NCI-H2196 (cell line): ENCODE measurements around the gene ACSS1.

Experiments
- DNase-seq: peaks from one replicate; lab custom pipeline; 2025; ENCODE audit not compliant: unreplicated experiment; lab: John Stamatoyannopoulos, UW

The ACSS1 gene

GRCh38 chr20:24979036-24979960 lies 78.6 kb downstream of the ACSS1 start:
- DNase-seq = no peak

- no peak for DNase-seq
These were observed 79.4 kb downstream of the ACSS1 start for GRCh38 chr20:24978513-24978912.

- no peak for DNase-seq
These were observed 80.1 kb downstream of the ACSS1 start for GRCh38 chr20:24977797-24978196.

DNA sequence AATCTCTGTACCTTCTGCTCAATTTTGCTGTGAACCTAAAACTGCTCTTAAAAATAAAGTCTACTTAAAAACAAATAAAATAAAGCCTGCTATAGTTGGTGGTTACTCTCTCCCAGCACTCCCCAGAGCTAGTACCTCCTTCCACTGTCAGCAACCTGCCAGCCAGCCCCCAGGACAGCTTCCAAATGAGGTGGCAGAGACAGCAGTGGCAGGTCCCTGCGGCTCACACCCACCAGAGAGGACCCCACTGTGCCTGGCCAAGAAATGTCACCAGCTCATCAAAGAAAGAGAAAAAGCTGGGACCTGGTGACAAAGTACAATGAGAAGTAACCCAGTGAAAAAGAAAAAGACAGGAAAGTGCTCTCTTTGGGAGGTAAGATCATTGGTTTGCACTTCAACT lies 80.6 kb downstream of the ACSS1 start:
- DNase-seq = no peak

DNA sequence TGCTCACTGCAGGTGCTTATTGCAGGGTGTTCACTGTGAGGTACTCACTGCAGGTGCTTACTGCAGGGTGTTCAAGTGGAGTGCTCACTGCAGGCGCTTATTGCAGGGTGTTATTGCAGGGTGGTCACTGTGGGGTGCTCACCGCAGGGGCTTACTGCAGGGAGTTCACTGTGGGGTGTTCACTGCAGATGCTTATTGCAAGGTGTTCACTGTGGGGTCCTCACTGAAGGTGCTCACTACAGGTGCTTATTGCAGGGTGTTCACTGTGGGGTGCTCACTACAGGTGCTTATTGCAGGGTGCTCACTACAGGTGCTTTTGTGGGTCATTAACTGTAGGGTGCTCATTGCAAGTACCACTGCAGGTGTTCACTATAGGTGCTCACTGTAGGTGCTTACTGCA lies 85.6 kb downstream of the ACSS1 start:
- DNase-seq = no peak

DNA sequence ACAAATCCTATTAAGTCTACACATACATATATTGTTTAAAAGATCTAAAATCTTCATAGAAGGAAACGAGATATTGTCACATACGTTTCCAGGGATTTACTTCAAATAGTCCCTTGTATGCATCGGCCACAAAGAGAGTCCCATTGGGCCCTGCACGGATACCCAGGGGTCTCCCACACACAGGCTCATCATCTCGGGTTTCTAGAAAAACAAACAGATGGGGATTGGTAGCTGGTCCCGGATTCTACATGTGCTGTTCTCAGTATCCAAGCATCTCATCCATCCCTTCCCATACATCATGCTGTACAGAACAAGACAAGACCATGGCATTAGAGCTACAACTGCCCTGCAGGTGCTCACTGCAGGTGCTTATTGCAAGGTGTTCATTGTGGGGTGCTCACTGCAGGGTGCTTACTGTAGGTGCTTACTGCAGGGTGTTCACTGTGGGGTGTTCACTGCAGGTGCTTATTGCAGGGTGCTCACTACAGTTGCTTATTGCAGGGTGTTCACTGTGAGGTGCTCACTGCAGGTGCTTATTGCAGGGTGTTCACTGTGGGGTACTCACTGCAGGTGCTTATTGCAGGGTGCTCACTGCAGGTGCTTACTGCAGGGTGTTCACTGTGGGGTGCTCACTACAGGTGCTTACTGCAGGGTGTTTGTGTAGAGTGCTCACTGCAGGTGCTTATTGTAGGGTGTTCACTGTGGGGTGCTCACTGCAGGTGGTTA lies 86.4 kb downstream of the ACSS1 start:
- DNase-seq = no peak

DNA sequence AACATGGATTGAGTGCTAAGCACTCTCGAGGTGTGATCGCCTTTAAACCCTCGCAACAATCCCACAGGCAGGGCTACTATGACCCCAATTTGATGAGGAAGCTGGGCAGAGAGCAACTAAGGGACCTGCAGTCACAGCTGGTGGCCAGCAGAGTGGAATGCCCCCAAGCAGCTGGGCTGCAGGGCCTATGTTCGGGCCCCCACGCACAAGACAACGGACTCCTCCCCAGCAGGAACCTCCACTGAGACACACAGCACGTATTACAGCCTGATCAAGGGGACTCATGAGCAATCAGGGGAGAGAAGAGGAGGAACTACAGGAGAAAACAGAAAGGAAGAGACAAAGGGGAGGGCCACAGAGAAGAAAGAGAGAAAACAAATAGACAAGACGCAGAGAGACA lies 87.2 kb downstream of the ACSS1 start:
- no peak for DNase-seq

DNA sequence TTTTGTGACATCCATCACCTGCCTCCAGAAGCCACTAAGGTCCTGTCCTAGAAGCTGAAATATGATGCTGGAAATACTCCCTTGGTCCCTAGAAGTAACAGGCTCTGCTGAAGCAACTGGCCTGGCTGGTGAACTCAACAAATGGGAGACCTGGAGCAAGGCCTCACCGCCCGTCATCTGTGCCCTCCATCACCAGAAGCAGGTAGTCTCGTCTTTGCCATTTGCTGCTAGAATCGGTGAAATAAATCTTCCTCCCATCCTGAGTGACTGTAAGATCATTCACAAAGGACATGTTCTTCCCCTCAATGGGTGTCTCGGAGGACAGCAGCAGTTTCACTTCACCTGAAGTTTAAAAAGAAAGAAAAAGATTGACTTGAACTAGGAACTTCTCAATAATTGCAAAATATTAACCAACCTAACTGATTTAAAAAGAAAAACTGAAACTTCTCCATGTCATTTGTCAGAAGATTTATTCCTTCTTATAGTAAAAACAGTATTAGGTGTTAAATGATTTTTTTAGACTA lies 87.8 kb downstream of the ACSS1 start:
- DNase-seq = no peak

DNA sequence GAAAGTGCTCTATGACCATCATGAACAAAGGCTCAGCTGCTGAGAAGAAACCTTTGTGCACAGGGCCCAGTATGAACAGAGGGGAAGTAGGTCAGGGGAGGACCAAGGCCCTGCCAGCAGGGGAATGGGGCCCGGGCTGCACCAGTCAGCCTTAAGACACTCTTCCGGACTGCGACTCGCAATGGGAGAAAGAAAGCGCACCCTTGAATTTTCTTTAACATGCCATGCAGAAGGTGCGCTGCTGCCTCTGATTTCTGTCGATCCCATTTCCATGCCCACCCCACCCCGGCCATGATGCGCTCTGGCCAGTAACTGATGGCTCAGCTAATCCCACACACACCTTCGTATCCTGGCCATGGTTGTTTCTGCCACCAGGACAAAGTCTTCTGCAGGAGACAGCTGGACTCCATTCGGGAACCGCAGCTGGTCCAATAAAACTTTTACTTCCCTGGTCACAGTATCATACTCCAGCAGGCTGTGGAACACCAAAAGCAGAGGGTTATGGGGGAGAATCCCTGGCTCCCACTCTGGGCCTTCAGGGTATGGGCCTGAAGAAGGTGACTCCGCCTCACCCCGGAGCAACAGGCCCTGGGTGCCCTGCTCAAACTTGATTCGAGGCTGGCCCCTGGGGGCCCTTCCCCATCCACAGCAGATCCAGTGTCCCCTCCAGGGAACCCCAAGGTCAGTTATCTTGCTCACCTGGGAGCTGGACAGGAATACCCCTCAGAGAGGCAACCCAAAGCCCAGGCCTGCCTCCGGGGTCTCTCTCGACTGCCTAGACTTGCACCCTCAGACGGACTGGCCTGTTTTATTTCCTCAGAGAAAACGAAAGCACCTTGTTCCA lies 88.5 kb downstream of the ACSS1 start:
- DNase-seq = no peak

GRCh38 chr20:24968278-24968800 lies 89.6 kb downstream of the ACSS1 start:
- DNase-seq = peak; percentile 57

DNA sequence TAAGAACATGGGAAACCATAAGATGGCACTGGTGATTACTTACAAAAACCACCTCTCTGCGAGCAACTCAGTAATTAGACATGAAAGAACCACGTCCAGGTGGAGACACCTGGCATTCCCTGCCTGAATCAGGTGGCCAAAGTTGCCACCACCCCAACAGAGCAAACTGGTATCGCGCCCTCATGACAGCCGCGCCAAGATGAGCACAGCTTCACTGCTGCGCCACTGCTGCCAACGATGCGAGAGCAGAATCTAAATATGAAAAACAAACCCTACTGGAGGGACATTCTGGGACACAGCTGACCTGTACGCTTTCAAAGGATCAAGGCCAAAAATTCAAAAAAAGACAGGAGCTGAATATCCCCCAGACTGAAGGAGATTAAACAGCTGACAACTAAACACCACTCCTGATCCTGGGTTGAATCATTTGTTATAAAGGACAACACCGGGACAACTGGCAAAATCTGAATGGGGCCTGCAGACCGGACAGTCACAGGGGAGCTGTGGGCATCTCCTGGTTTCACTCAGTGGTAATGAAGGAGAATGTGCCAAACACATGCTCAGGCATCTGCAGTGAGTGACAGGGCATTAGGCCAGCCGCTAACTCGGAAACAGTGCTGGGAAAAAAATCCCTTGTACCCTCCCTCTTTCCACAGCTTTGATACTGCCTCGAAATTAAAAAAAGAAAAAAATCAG lies 91.5 kb downstream of the ACSS1 start:
- DNase-seq = no peak

GRCh38 chr20:24965065-24965919 lies 92.6 kb downstream of the ACSS1 start:
- DNase-seq = no peak

- no peak for DNase-seq
These were observed 93.5 kb downstream of the ACSS1 start for GRCh38 chr20:24964506-24964840.

DNA sequence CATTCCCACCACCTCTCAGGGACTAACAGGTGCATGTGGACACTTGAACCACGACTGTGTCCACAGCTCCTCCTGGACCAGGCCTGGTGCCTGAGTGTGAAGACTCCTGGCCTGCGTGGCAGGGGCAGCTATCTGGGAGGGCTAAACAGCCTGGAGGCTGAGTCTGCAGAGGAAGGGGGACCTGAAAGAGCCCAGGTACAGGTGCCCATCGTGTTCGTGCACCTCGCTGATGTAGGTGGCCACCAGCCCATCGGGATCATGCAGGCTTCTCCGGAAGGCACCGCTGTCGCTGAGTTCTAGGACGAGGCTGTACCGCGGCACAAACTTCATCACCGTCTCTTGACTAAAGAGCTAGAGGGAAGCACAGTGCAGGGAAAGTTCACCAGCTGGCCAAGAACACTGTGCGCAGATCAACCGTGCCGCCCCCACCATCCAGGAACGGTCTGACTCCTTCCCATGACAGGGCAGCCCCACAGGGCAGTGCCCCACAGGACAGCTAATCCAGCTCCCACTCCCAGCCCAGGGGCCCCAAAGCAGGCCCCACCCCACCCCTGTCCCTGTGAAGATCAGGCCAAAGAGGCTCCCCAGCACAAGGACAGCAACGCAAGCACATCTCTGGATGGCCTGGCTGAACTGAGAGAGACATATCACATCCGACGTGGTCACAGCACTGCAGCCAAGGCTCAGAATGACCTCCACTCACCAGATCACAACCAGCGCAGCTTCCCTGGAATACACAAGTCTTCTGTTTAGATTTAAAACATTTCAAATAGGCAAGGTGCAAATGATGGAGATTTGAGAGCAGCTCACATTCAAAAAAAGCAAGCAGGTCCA lies 94.0 kb downstream of the ACSS1 start:
- no peak for DNase-seq

GRCh38 chr20:24962510-24962909 lies 95.4 kb downstream of the ACSS1 start:
- DNase-seq = no peak

GRCh38 chr20:24962182-24962492 lies 95.8 kb downstream of the ACSS1 start:
- DNase-seq = no peak

DNA sequence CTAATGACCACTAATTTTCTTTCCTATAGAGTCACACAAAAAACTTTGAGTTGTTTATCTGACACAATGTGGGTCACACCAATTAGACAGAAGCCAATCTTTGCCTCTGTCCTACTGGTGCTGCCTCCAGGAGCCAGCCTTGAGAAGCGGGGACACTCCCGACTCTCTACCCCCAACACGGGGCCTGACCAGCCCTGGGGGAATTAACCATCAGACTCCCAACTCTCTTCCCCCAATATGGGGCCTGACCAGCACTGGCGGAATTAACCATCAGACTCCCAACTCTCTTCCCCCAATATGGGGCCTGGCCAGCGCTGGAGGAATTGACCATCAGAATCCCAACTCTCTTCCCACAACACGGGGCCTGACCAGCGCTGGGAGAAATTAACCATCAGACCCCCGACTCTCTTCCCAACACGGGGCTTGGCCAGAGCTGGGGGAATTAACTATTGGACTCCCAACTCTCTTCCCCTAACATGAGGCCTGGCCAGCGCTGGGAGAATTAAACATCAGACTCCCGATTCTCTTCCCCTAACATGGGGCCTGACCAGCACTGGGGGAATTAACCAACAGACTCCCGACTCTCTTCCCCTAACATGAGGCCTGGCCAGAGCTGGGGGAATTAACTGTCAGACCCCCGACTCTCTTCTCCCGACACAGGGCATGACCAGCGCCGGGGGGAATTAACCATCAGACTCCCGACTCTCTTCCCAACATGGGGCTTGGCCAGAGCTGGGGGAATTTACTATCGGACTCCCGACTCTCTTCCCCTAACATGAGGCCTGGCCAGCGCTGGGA lies 96.4 kb downstream of the ACSS1 start:
- DNase-seq = no peak

GRCh38 chr20:24960861-24961260 lies 97.1 kb downstream of the ACSS1 start:
- no peak for DNase-seq
